Epidermal melanocyte (primary cell): ENCODE data around the gene EEPD1.
A peak's percentile ranks its signal among the peaks of the same experiment; 100 is the strongest.

Experiments
- DNase-seq: peaks from one replicate; pipeline ENCODE4 v3.0.0; 2011; ENCODE audit warnings: low spot score; ENCODE audit not compliant: insufficient read length

EEPD1 gene

DNA sequence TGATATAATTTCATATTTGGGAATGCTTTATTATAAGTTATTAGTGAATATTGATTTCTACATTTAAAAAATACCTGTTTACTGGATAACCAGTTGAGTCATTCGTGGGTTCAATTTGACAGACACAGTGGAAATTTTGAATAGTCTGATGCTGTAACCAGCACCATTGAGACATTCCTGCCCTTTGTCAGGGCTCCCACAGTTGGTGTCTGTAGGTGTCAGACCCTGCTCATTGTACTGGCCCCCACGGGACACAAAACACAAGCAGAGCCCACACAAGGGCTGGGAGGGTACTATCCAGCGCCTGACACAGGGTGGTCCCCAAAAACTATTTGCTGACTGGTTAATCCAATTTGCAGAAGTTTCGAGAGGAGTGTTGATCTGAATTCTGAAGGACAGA is 35.9 kb downstream of the EEPD1 start:
- no peak for DNase-seq

DNA sequence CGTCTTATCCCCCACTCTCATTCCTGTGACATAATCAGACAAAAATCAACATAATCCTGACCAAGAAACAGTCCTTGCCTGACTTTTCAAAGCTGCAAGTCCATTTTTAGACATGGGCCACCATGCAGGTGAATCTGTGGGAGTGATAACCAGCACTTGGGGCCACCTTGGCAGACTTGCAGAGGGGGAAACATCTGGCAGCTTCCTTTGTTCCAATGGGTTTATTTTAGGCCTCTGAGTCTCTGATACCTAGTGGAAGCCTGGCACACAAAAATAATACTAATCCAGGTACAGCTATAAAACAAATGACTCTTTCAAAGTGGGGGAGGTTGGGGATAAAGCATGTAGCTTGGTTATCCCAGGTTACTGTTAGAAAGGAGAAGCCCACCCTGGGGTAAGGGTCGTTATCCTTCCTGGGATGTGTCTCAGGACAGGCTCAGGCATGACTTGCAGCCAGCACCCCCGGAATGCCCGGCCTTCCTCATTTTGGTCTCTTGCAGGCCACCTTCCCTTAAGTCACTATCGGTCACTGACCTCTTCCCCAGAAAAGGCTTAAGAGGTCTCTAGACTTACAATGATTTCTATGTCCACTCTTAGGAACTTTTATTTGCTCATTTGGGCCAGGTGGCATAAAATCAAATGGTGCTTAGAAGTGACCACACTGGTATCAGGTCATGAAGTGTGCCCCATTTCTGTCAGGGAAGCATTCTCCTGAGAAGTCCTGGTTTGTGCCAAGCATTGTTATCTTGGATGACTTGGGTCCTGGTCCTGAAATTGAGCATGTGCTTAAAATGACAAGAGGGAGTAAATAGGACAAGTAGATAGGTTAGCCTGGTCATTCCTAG is 37.6 kb downstream of the EEPD1 start:
- no peak for DNase-seq

DNA sequence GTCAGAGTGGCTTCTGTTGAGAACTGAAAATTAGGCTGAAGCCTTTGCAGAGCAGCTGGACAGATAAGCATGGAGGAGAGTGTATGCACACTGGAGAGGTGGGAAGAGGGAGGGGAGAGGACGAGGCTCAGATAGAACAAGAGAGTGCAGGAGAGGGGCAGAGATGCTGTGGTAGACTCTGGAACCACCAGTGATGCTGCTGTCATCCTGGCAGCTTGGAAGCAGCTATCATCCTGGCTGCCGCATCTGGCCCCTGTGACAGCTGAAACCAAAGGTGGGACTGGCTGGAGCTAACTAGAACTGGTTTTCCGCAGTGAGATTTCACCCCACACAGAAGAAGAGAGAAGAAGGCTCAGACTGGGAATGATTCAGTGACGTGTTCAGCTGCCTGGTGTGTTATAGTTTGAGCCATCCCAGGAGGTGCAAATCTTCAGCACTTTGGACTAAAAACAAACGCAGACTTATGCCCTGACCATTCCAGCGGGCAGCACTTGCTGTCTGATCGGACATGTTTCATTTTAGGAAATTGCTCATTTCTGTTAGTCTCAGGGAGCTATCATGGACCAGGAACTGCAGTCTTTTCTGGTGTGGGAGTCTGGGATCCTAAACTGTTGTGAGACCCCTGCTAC is 38.4 kb downstream of the EEPD1 start:
- DNase-seq = no peak

DNA sequence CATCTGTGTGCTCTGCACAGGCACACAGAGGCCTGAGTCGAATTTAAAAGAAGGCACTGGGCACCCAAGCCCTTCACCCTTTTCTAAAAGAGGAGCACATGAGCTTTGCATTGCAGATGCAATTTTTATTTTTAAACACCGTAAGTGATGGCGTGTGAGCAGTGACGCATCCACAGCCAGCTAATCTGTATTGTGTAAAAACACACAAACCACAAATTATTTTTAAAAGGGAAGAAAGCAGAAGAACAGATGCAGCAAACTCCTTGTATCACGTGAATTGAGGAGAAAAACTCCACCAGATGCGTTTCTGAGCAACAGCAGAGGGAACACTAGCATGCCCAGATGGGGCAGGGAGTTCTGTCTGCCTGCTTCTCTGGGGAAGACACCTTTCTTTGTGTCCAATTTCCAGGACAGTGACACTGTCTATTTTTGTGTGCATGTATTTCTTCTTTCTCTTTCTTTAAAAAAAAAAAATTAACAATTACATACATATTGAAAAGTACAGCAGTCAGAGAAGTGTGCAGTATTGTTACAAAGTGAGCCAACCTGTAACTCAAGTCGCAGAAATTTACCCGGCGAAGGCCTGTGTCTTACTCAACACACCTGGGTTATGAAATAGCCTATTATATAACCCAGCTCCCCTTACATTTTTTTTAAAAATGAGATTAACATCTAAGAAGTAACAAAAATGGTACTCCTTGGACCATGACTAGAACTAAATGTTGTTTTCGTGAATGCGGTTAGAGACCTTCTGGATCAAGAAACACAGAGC is 39.2 kb downstream of the EEPD1 start:
- DNase-seq = peak; percentile 80

DNA sequence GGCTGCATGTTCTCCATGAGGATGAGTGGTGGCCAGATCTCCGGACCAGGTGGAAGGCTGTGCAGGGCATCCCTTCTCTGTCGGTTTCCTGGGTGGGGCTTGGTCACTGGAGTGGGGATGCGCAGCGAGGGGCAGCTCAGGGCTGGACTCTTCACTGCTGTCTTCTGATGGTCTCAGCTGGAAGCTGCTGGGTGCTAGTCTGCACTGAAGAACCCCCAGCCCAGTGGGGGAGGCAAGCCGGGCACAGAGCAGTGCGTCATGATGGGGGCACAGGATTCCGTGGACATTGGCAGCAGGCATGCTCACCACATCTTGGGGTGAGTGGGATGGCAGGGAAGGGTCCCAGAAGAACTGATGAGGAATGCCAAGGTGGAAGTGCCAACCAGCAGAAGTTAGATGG is 39.8 kb downstream of the EEPD1 start:
- DNase-seq = no peak

DNA sequence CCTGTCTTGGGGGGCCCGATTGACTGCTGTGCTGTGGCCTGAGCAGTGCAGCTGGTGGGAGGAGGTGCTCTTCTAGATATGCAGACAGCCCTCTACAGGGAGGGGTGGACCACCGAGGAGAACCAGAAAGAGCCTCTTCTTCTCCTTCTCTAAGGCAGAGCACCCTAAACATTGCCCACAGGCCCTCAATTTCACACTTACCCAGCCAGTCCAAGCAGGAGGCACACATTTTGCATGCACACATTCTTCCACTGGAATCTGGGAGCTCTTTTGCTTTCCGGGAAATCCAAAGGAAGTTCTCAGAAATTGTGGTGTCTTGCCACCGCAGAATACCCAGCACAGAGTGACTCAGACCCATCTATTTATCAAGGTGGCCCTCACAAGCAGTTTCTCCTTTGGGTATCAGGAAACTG is 45.8 kb downstream of the EEPD1 start:
- no peak for DNase-seq

DNA sequence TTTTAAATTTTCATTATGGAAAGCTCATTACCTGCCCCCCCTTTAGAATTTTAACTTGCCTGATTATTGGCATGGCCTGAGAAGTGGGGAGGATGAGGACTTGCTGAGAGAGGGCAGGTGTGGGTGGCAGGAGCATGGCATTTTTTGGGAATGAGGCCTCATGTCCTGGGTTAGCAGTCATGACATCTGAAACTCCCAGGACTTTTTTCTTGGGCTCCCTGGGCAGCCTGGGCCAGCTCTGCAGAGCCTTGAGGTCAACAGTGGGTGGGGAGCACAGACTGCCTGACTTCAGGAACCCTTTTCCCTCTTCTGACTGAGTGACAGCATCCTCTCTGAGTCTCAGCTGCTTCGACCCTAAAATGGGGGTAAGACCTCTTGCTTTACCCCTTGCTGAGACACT is 46.3 kb downstream of the EEPD1 start:
- no peak for DNase-seq

DNA sequence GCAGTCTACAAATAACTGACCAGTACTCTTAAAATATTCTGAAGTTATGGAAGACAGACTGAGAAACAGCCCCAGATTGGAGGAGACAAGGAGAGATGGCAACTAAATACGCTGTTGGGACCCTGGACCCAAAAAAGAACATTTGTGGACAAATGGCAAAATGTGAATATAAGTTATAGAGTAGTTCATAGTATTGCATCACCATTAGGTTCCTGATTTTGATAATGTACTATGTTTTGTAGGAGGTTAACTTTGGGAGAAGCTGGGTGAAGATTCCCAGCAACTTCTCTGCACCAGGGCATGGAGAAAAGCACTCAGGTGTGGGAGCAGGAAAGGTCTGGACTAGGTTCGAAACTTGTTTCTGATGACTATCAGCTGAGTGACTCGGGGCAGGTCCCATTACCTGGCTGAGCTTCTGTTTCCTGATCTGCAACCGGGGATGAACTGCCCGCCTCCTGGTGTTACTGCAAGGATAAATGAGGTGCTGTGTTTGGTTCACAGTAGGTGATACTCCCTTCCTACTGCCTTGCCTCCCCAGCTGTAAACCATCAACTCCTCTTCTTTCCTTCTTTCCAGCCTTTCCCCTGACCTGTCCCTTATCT is 48.2 kb downstream of the EEPD1 start:
- no peak for DNase-seq

DNA sequence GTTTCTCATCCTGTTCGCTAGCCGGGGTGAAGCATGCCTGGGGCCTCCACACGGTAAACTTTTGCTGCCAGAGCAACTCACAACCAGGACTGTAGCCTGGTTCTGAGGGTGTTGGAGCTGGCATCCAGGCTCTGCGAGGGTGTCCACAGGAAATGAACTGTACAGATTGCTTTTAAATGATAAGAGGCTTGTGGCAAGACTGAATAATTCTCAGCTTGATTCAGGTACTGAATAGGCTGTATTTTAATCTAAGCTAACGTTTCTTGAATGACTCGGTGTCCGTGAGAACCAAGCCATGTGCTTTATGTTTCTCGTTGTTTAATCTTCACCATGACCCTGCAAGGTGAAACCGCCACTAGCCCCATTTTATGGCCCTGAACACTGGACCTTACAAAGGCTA is 49.3 kb downstream of the EEPD1 start:
- no peak for DNase-seq

DNA sequence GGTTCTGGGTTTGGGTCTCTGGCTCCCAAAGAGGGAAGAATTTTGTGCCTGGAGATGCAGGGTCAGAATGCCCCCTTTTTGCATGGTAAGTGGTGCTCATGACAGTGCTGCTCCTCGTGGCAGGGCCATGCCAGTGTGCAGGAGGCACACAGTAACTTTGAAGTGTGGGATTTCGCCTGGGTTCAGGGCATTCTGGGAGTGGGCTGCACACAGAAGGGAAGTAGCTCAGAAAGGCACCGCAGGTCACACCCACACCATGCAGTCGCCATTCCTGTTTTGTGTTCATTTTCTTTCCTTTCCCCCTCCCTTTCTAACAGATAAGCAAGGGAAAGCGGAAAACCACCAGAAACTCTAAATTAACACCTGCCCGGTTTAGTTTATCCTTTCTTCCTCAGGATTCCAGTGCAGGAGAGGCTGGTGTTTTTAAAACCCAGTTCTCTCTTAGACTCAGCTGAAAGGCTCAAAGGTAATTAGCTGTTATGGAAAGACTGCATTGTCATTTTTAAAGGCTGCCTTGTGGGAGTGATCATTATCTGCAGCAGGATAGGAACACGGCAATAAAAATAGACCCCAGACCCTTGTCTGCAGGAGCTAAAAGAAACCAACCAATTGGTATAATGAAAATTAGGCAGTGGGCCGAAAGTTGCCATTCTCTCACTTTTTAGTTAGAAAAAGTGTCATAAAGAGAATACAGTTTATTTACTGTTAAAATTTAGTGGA is 50.2 kb downstream of the EEPD1 start:
- DNase-seq = no peak

DNA sequence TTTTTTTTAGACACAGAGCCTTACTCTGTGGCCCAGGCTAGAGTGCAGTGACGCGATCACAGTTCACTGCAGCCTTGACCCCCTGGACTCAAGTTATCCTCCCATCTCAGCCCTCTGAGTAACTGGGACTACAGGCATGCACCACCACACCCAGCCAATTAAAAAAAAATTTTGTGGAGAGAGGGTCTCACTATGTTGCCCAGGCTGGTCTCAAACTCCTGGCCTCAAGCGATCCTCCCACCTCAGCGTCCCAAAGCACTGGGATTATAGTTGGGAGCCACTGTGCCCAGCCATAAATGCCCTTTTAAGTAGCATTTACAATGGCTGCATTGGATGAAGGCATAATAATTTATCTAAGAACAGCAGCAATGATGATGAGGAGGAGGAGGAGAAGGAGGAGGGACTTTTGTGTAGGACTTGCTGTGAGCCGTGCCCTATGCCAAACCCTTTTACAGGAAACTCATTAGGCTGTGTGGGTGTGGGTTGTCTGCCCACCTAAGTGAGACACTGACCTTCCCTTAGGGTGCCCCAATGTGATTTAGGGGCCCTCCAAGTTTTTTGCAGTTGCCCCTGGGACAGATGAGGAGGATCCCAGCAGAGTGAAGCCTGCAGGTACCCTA is 51.1 kb downstream of the EEPD1 start:
- no peak for DNase-seq

DNA sequence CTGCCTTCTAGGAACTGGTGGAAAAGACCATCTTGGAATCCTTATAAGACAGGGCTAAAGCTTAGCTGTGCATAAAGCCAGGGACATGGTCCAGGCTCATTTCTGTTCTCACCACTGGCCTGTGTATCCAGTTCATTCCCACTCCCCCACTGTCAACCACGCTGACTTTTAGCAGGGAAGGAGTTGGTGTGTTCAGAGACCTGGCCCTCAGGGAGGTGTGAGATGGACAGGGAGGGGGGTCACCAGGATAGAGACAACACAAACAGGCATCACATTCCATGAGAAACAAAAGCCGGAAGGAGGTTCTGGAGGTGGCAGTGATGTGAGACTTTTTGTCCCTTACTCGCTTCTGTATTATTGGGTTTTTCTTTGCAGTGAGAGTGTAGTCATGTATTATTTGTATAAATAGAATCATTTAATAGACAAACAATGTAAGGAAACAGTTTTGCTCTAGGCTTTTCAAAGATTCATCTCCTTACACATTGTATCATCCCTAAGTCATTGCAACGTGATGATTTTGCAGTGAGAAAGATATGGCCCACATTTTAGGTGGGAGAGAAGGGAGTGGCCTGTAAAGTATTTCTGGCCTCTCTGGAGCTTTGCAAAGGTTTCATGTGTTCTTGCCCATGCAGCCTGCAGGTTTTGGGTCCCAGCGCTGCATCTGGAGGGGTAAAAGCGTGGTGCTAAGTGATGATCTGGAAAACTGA is 52.0 kb downstream of the EEPD1 start:
- DNase-seq = no peak

DNA sequence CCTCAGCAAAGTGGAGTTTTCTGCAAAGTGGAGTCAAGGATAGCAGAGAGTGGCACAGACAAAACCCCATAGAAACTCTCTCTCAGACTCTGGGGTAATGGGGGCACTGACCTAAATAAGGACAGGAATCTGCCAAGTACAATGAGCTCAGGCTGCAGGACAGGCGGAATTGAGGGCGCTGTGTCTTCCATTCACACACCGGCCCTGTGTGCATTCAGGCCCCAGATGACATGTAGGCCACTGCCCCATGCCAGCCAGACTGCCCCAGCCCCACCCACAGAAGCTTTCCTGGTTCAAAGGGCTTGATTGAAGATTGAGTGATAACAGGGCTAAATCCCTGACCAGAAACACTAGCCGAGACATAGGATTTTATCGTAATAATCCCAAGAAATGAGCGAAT is 52.7 kb downstream of the EEPD1 start:
- no peak for DNase-seq

DNA sequence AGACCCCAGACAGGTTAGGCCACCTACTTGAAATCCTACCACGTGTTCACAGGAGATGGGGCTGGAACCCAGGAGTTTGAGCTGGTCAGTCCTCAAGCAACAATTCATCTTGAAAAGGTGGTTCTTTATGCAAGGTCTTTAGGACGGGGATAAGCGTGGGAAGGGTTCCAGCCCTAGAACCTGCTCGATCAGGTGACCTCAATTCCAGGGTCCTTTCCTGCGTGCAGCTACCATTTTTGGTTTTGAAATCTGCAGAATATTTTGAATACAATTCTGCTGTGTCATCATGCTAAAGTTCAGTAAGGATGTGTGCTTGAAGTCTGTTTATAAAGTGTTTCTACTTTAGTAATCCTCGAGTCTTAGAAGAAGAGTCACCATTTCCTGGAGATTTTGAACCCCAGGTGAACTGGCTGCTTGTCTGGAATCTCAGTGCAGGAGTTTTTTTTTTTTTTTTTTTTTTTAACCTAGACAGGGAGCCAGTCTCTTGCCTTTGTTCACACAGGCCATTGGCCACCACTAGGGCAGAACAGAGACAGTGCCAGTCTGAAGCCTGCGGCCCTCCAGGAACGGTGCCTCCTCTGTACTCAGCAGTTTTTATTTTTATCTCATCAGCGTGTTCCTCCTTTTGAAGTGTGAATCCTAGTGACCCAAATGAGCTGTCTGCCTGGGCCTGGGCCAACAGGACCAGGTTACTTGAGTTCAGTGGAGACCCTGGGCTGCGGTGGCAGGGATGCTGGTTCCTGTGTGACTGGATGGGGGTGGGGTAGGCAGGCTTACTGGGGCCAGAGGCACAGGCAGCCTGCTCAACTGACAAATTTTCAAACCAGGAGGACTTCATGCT is 54.6 kb downstream of the EEPD1 start:
- no peak for DNase-seq

DNA sequence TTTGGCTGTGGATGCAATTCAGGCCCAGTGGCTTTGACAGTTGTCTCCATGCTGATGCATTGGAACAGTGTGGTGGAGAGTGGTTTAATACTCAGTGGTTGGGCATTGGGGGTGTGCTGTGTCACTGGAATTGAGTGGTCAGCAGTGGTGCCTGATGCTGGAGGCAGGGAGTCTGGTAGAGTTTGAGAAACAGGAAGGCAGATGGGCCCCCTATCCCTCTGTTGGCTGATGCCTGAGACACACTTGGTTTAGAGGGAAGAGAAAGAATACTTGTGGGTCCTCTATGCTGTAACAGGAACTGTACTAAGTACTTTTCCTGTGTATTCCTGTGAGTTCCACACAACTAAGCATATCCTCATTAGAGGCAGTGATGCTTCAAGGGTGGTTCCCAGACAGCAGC is 55.4 kb downstream of the EEPD1 start:
- no peak for DNase-seq

DNA sequence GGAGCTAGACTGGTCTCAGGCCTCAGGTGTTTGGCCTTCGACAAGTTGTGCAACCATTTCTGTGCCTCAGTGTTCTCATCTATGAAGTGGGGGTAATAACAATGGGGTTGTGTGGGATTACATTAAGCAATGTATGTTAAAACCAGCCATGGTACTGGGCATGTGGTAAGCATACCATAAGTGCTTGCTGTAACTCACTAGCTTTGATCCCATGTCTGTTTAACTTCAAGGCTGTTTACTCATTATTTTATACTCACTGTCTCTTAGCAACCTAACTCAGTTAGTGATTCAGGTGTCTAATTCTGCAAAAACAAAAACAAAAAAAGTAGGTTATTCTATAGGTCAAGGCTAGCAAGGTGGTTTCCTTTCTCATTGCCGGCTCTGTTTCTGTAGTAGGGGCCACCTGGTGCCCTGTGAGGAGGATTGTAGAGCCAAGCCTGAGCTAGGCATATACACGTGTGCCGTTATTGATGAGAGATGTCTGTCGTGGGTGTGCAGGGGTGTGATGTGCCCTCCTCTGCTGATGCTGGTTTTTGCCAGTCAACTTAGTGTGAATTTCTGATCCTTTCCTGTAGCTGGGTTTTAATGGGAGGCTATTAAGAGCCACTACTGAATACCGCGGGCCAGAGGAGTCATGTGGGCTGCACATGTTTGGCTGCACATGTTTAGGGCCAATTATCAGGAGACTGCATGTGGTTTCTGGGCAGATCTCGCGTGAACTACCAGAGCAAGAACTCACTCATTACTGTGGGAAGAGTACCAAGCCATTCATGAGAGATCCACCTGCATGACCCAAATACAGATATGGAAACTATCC is 56.2 kb downstream of the EEPD1 start:
- no peak for DNase-seq

DNA sequence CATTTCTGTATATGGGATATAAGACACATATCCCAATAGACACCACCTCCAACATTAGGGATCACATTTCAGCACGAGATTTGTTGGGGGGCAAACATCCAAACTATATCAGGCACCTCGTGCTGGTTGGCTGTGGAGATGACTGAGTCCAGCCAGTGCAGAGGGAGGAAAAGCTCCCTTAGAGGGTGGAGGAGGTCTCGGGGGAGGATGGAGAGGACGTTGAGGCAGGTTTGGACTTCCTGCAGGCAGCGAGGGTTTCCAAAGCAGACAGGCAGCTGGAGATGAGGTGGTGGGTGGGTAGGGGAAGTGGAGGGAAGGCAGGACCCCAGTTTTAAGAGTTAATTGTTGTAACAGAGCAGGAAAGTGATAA is 56.7 kb downstream of the EEPD1 start:
- no peak for DNase-seq

DNA sequence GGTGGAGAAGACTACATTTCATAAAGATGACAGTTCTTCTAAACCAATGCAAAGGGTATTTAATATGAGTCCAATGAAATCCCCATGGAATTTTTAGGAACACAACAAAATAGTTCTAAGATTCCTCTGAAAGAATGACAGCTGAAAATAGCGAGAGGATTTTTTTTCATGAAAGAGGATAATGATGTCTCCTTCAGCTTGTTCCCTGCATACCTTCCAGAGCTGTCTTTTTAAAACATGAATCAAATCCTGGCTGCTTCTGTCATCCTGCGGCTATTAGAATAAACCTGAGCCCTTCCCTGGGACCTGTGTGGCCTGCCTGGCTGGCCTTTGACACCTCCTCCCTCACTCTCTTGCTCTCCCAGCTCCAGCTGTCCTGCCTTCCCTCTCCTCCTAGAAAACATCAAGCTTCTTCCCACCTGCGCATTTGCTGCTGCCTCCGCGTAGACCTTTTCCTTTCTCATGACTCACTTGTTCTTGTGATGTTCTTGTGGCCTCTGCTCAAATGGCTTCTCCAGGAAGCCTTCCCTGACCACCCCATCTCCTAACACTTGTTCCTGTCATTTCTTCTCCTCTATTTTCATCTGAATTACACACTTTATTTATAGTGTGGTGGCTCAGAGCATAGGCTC is 57.4 kb downstream of the EEPD1 start:
- DNase-seq = no peak
